HFF-Myc (cell line): ENCODE data around the gene ZNF454.

Experiments
- DNase-seq: peaks from one replicate; pipeline ENCODE4 v3.0.0-alpha.2; 2011; ENCODE audit warnings: low read depth; ENCODE audit errors: extremely low read depth
- H3K4me3 ChIP-seq: replicated peaks from 2 replicates; pipeline ENCODE4 v1.5.1; 2011; ENCODE audit warnings: low read depth, mild to moderate bottlenecking, control low read depth, low read length
- CTCF ChIP-seq: IDR thresholded peaks from 2 replicates; pipeline ENCODE4 v1.5.1; 2012; ENCODE audit warnings: mild to moderate bottlenecking, low read depth, low read length, control low read depth; ENCODE audit errors: missing control alignments

The ZNF454 gene

GRCh38 chr5:178998441-178998840, 57.4 kb downstream of the ZNF454 start:
- no peak for TF ChIP-seq CTCF
- H3K4me3 ChIP-seq: no peak overlapping the region
- no peak for DNase-seq

GRCh38 chr5:179006564-179006963, 65.6 kb downstream of the ZNF454 start:
- no peak overlapping the region for H3K4me3 ChIP-seq
- no peak for TF ChIP-seq CTCF
- DNase-seq: no peak

GRCh38 chr5:179008667-179009066, 67.7 kb downstream of the ZNF454 start:
- DNase-seq: no peak
- no peak for TF ChIP-seq CTCF
- no peak overlapping the region for H3K4me3 ChIP-seq
